ENCODE results near the gene RXRA. TPM values are rescaled to one million over a fixed set of nuclear protein-coding genes. Genes with fewer than 3 reads are reported as not detected.

Gene RXRA
- total RNA-seq, 4 donors from 2014 or later: 27.3 to 70.5 (median 58.6) TPM

- DNase-seq: peak; percentile 83
- TF ChIP-seq POLR2AphosphoS5 (IDR thresholded peaks at IDR 0.05) (peak in 1 of 3 donors; percentile 43), POLR2A (IDR thresholded peaks at IDR 0.05) (no peak)
- Histone ChIP-seq H3K27ac (peak overlapping the region; percentile 52 to 99 (median 98)), H3K4me3 (no peak overlapping the region), H3K27me3 (no peaks in the 10 kb centered on the region), H3K4me1 (peaks cover 15 to 48% (median 37%) of the 10 kb centered on the region in 4 donors), H3K9me3 (no peaks in the 10 kb centered on the region), H3K36me3 (no peaks in the 10 kb centered on the region)
- in situ Hi-C loops (cut with MboI; ENCODE audit: low pct_ligation_motif_present in 1 of 4, low pct_unique_long_range_greater_than_20kb in 1 of 4, low sequenced_read_pairs in 3 of 4): loop anchor here in 2 of 4 donors (25.0 kb wide), 1 partner anchor 137 kb away; no protein-coding TSS in a partner anchor
- 68 to 100% methylated on average over 1 to 18 of the region's 20 CpGs for WGBS, 2 donors (ENCODE audit: low coverage in 1 of 2)
- intact Hi-C loops (cut with DNase I; ENCODE audit: low total_unique reads): loop anchor here (1.0 to 10.0 kb wide), 3 partner anchors 47 to 149 kb away; no protein-coding TSS in a partner anchor
Observed at GRCh38 chr9:134323741-134324358, 2.4 kb upstream of the RXRA start.

- 81% methylated on average over 17 of the region's 17 CpGs; no CpG with 5 or more reads in 1 of the 2 donors for WGBS, 2 donors (ENCODE audit: low coverage in 1 of 2)
- TF ChIP-seq CTCF (IDR thresholded peaks at IDR 0.05) (no peak), POLR2AphosphoS5 (IDR thresholded peaks at IDR 0.05) (no peak), EP300 (IDR thresholded peaks at IDR 0.05; ENCODE audit: low read depth) (no peak), POLR2A (IDR thresholded peaks at IDR 0.05) (no peak)
Observed at GRCh38 chr9:134324359-134325095, 1.7 kb upstream of the RXRA start.

GRCh38 chr9:134325096-134325812, 1.0 kb upstream of the RXRA start:
- in situ Hi-C loops (cut with MboI; ENCODE audit: low pct_ligation_motif_present in 1 of 4, low pct_unique_long_range_greater_than_20kb in 1 of 4, low sequenced_read_pairs in 3 of 4) (no loop called here), intact Hi-C loops (cut with DNase I; ENCODE audit: low total_unique reads) (loop anchor here (10.0 kb wide), 2 partner anchors 110 to 150 kb away; no protein-coding TSS in a partner anchor)
- no peaks in the 10 kb centered on the region for H3K9me3 ChIP-seq
- DNase-seq: peak; percentile 65
- no peaks in the 10 kb centered on the region for H3K27me3 ChIP-seq
- no peaks in the 10 kb centered on the region for H3K36me3 ChIP-seq
- peak overlapping the region; percentile 51 to 71 (median 56) for H3K4me3 ChIP-seq
- peak in 1 of 5 experiments; percentile 9 for TF ChIP-seq CTCF (IDR thresholded peaks at IDR 0.05)
- TF ChIP-seq POLR2AphosphoS5 (IDR thresholded peaks at IDR 0.05): peak in 1 of 3 donors; percentile 36
- no peak for TF ChIP-seq EP300 (IDR thresholded peaks at IDR 0.05; ENCODE audit: low read depth)
- peak; percentile 60 for TF ChIP-seq POLR2A (IDR thresholded peaks at IDR 0.05)
- 6% methylated on average over 29 of the region's 63 CpGs; no CpG with 5 or more reads in 1 of the 2 donors for WGBS, 2 donors (ENCODE audit: low coverage in 1 of 2)
- H3K4me1 ChIP-seq: peaks cover 26 to 62% (median 51%) of the 10 kb centered on the region in 4 donors
- H3K27ac ChIP-seq: peak overlapping the region; percentile 93 to 99 (median 98)

More at GRCh38 chr9:134324359-134325095, 1.7 kb upstream of the RXRA start:
- intact Hi-C loops (cut with DNase I; ENCODE audit: low total_unique reads): loop anchor here (10.0 kb wide), 2 partner anchors 110 to 150 kb away; no protein-coding TSS in a partner anchor
- Histone ChIP-seq H3K4me3 (peak overlapping the region in 1 of 4 donors; percentile 71), H3K27ac (peak overlapping the region; percentile 93 to 99 (median 98)), H3K27me3 (no peaks in the 10 kb centered on the region), H3K9me3 (no peaks in the 10 kb centered on the region), H3K4me1 (peaks cover 19 to 55% (median 44%) of the 10 kb centered on the region in 4 donors), H3K36me3 (no peaks in the 10 kb centered on the region)
- in situ Hi-C loops (cut with MboI; ENCODE audit: low pct_ligation_motif_present in 1 of 4, low pct_unique_long_range_greater_than_20kb in 1 of 4, low sequenced_read_pairs in 3 of 4): loop anchor here in 2 of 4 donors (25.0 kb wide), 1 partner anchor 137 kb away; no protein-coding TSS in a partner anchor
- peak; percentile 19 for DNase-seq

GRCh38 chr9:134326724-134327601, 708 bp downstream of the RXRA start:
- intact Hi-C loops (cut with DNase I; ENCODE audit: low total_unique reads): loop anchor here (10.0 kb wide), 2 partner anchors 108 to 152 kb away; no protein-coding TSS in a partner anchor
- Histone ChIP-seq H3K4me3 (peak overlapping the region; percentile 73 to 86 (median 84)), H3K36me3 (no peaks in the 10 kb centered on the region), H3K27me3 (no peaks in the 10 kb centered on the region), H3K27ac (peak overlapping the region; percentile 90 to 92 (median 90)), H3K4me1 (peaks cover 41 to 72% (median 65%) of the 10 kb centered on the region in 4 donors), H3K9me3 (no peaks in the 10 kb centered on the region)
- WGBS, 2 donors (ENCODE audit: low coverage in 1 of 2): 0 to 8% methylated on average over 3 to 18 of the region's 83 CpGs
- DNase-seq: no peak
- in situ Hi-C loops (cut with MboI; ENCODE audit: low pct_ligation_motif_present in 1 of 4, low pct_unique_long_range_greater_than_20kb in 1 of 4, low sequenced_read_pairs in 3 of 4): no loop called here
- TF ChIP-seq CTCF (IDR thresholded peaks at IDR 0.05): no peak
- peak; percentile 14 for TF ChIP-seq POLR2A (IDR thresholded peaks at IDR 0.05)
- no peak for TF ChIP-seq POLR2AphosphoS5 (IDR thresholded peaks at IDR 0.05)
- TF ChIP-seq EP300 (IDR thresholded peaks at IDR 0.05; ENCODE audit: low read depth): no peak

All from transverse colon (tissue), 4 donors.